ENCODE data around the gene ALDH8A1.

- TF ChIP-seq, protein P1, sequence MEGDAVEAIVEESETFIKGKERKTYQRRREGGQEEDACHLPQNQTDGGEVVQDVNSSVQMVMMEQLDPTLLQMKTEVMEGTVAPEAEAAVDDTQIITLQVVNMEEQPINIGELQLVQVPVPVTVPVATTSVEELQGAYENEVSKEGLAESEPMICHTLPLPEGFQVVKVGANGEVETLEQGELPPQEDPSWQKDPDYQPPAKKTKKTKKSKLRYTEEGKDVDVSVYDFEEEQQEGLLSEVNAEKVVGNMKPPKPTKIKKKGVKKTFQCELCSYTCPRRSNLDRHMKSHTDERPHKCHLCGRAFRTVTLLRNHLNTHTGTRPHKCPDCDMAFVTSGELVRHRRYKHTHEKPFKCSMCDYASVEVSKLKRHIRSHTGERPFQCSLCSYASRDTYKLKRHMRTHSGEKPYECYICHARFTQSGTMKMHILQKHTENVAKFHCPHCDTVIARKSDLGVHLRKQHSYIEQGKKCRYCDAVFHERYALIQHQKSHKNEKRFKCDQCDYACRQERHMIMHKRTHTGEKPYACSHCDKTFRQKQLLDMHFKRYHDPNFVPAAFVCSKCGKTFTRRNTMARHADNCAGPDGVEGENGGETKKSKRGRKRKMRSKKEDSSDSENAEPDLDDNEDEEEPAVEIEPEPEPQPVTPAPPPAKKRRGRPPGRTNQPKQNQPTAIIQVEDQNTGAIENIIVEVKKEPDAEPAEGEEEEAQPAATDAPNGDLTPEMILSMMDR (IDR thresholded peaks at IDR 0.05): no peak
- TF ChIP-seq SIN3A (IDR thresholded peaks at IDR 0.05; ENCODE audit: borderline replicate concordance, insufficient read depth, low read depth, low read length) (no peak), POLR2AphosphoS5 (IDR thresholded peaks at IDR 0.05; ENCODE audit: low read depth, low read length) (no peak), REST (IDR thresholded peaks at IDR 0.05; ENCODE audit: insufficient read depth in 1 of 2, low read depth in 2 of 2, low read length in 1 of 2) (no peak), TCF7L2 (IDR thresholded peaks at IDR 0.05; ENCODE audit: low read depth, low read length) (no peak)
Measured at GRCh38 chr6:134956676-134957075, 6.8 kb upstream of the ALDH8A1 start.
